IPS-15b (cell line): ENCODE results near the gene ABCA9.

Source experiments
- H3K27me3 ChIP-seq: one replicate; pipeline ENCODE4 v1.6.1; 2013; ENCODE audit warnings: low read length; ENCODE audit not compliant: control insufficient read depth, insufficient read depth
- H3K36me3 ChIP-seq: one replicate; pipeline ENCODE4 v1.6.1; 2013; ENCODE audit warnings: low read length; ENCODE audit not compliant: control insufficient read depth, insufficient read depth
- H3K4me1 ChIP-seq: one replicate; pipeline ENCODE4 v1.6.1; 2013; ENCODE audit warnings: mild to moderate bottlenecking, low read length; ENCODE audit not compliant: control insufficient read depth, insufficient read depth
- H3K4me3 ChIP-seq: one replicate; pipeline ENCODE4 v1.5.1; 2013; ENCODE audit warnings: low read depth, low read length
- H3K9ac ChIP-seq: one replicate; pipeline ENCODE4 v1.6.1; 2013; ENCODE audit warnings: low read depth, mild to moderate bottlenecking, low read length
- H3K9me3 ChIP-seq: one replicate; pipeline ENCODE4 v1.6.1; 2013; ENCODE audit warnings: mild to moderate bottlenecking, low read length; ENCODE audit not compliant: control insufficient read depth, insufficient read depth

The ABCA9 gene

GRCh38 chr17:68942389-68942788 is 118.3 kb downstream of the ABCA9 start:
- H3K27me3 ChIP-seq = no peaks in the 10 kb centered on the region
- no peak overlapping the region for H3K4me3 ChIP-seq
- no peak overlapping the region for H3K9ac ChIP-seq
- no peaks in the 10 kb centered on the region for H3K36me3 ChIP-seq
- H3K4me1 ChIP-seq = no peaks in the 10 kb centered on the region
- no peaks in the 10 kb centered on the region for H3K9me3 ChIP-seq

- H3K9me3 ChIP-seq = no peaks in the 10 kb centered on the region
- H3K9ac ChIP-seq = no peak overlapping the region
- no peaks in the 10 kb centered on the region for H3K27me3 ChIP-seq
- H3K4me1 ChIP-seq = no peaks in the 10 kb centered on the region
- no peaks in the 10 kb centered on the region for H3K36me3 ChIP-seq
- no peak overlapping the region for H3K4me3 ChIP-seq
Measured at GRCh38 chr17:68941761-68942160, 119.0 kb downstream of the ABCA9 start.

- Histone ChIP-seq H3K27me3 (no peaks in the 10 kb centered on the region), H3K4me1 (no peaks in the 10 kb centered on the region), H3K9ac (no peak overlapping the region)
Measured at GRCh38 chr17:68939195-68939594, 121.5 kb downstream of the ABCA9 start.

GRCh38 chr17:68937890-68938514 is 122.7 kb downstream of the ABCA9 start:
- H3K9me3 ChIP-seq = no peaks in the 10 kb centered on the region
- no peak overlapping the region for H3K4me3 ChIP-seq
- H3K4me1 ChIP-seq = no peaks in the 10 kb centered on the region
- no peaks in the 10 kb centered on the region for H3K36me3 ChIP-seq
- H3K27me3 ChIP-seq = no peaks in the 10 kb centered on the region
- H3K9ac ChIP-seq = no peak overlapping the region

More at GRCh38 chr17:68939195-68939594, 121.5 kb downstream of the ABCA9 start:
- H3K9me3 ChIP-seq = no peaks in the 10 kb centered on the region
- H3K4me3 ChIP-seq = no peak overlapping the region
- H3K36me3 ChIP-seq = no peaks in the 10 kb centered on the region

GRCh38 chr17:68927516-68927915 is 133.2 kb downstream of the ABCA9 start:
- Histone ChIP-seq H3K4me3 (no peak overlapping the region), H3K27me3 (no peaks in the 10 kb centered on the region), H3K9me3 (no peaks in the 10 kb centered on the region), H3K4me1 (no peaks in the 10 kb centered on the region), H3K36me3 (no peaks in the 10 kb centered on the region), H3K9ac (no peak overlapping the region)

- no peaks in the 10 kb centered on the region for H3K9me3 ChIP-seq
- H3K9ac ChIP-seq = no peak overlapping the region
- no peaks in the 10 kb centered on the region for H3K27me3 ChIP-seq
- H3K4me1 ChIP-seq = no peaks in the 10 kb centered on the region
- H3K36me3 ChIP-seq = no peaks in the 10 kb centered on the region
- H3K4me3 ChIP-seq = no peak overlapping the region
Measured at GRCh38 chr17:68924793-68925720, 135.7 kb downstream of the ABCA9 start.
